Measurements from ENCODE around the gene KCTD4.

DNA sequence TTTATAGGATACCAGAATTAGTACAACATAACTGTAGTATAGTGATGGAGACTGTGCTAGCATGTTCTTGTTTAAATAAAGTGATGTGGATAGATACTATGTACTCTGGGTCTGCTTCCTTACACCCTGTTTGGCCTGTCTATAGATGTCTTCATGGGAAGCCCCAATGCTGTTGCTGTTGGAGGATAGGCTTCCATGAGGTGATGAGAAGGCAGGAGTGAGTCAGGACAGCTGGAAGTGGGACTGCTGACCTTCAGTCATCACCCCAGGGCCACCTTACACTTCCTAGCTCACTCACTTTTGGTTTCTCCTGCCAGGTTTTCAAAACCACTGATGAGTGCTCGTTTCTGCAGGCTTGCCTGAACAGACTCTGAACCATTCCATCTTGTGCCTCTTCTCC is 4.2 kb downstream of the KCTD4 start:
- no peak for TF ChIP-seq EZH2phosphoT487 (IDR thresholded peaks at IDR 0.05; ENCODE audit: low read depth)
- TF ChIP-seq CTCF (IDR thresholded peaks at IDR 0.05; ENCODE audit: low read depth, low read length) = no peak

All from OCI-LY3 (cell line).